ENCODE data around the gene SEMA3G.

DNA sequence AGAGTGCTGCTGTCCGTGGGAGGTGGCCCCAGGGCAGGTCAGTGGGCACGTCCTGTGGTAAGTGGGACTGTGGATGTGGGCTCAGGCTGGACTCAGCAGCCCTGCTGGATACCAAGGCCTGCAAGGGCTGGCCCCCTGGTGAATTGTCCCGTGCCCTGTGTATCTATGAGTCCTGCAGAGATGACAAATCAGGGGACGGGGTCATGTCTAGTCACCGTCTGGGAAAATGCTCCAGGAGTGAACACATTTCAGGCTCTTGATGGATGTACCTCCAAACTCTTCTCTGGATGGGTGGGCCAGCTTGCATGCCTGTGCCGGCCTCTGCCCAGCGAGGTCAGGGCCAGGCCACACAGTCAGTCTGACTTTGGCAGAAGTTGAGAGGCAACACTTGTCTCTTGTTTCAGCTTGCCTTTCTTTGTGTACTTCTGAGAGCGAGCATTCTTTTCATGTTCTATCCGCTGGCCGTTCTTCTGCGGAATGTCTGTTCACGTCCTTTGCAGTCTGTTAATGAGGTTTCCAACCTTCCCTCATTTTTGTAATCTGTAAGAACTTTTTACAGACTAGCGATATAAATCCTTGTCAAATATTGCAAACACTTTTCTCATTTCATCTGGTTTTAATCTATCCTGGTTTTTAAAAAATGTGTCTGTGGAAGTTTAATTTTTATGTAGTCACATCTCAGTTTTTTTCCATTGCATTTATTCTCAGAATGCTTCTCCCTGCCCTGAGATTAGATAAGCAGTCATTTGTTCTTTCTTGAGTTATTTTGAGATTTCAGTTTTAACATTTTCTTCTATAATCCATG, 38.9 kb upstream of the SEMA3G start:
- TF ChIP-seq POLR2AphosphoS5 (IDR thresholded peaks at IDR 0.05; ENCODE audit: borderline replicate concordance, low read depth, low read length) (no peak), EZH2 (IDR thresholded peaks at IDR 0.05) (no peak)
